ENCODE measurements around the gene BGN. TPM values are rescaled to one million over a fixed set of nuclear protein-coding genes. Genes with fewer than 3 reads are reported as not detected.

BGN gene
- total RNA-seq, 1 donor from 2014 or later, result 205 TPM

- Histone ChIP-seq H3K27ac (no peak overlapping the region), H3K27me3 (no peaks in the 10 kb centered on the region)
These were observed 7.4 kb downstream of the BGN start for GRCh38 chrX:153502131-153502530.

GRCh38 chrX:153502796-153503195 is 8.0 kb downstream of the BGN start:
- intact Hi-C loops (cut with DNase I), result no loop called here
- no peaks in the 10 kb centered on the region for H3K4me1 ChIP-seq
- ATAC-seq (no peak), DNase-seq (no peak)
- no peaks in the 10 kb centered on the region for H3K9me3 ChIP-seq
- H3K27ac ChIP-seq, result no peak overlapping the region
- H3K4me3 ChIP-seq, result no peak overlapping the region
- no peak for TF ChIP-seq CTCF (IDR thresholded peaks at IDR 0.05)
- H3K27me3 ChIP-seq, result no peaks in the 10 kb centered on the region
- no peaks in the 10 kb centered on the region for H3K36me3 ChIP-seq

More at GRCh38 chrX:153502131-153502530, 7.4 kb downstream of the BGN start:
- Histone ChIP-seq H3K9me3 (no peaks in the 10 kb centered on the region), H3K4me3 (no peak overlapping the region), H3K36me3 (no peaks in the 10 kb centered on the region), H3K4me1 (no peaks in the 10 kb centered on the region)
- ATAC-seq, result no peak
- intact Hi-C loops (cut with DNase I), result no loop called here
- no peak for DNase-seq
- no peak for TF ChIP-seq CTCF (IDR thresholded peaks at IDR 0.05)

- H3K27ac ChIP-seq, result no peak overlapping the region
- DNase-seq (no peak), ATAC-seq (no peak)
- no peak overlapping the region for H3K4me3 ChIP-seq
- H3K27me3 ChIP-seq, result no peaks in the 10 kb centered on the region
- H3K36me3 ChIP-seq, result no peaks in the 10 kb centered on the region
- intact Hi-C loops (cut with DNase I), result no loop called here
- TF ChIP-seq CTCF (IDR thresholded peaks at IDR 0.05), result no peak
- H3K4me1 ChIP-seq, result no peaks in the 10 kb centered on the region
- H3K9me3 ChIP-seq, result no peaks in the 10 kb centered on the region
These were observed 9.8 kb downstream of the BGN start for GRCh38 chrX:153504445-153505016.

- DNase-seq (no peak), ATAC-seq (no peak)
- intact Hi-C loops (cut with DNase I), result no loop called here
- no peak overlapping the region for H3K27ac ChIP-seq
- H3K4me1 ChIP-seq, result no peaks in the 10 kb centered on the region
- no peaks in the 10 kb centered on the region for H3K27me3 ChIP-seq
- H3K9me3 ChIP-seq, result no peaks in the 10 kb centered on the region
- H3K36me3 ChIP-seq, result no peaks in the 10 kb centered on the region
- no peak for TF ChIP-seq CTCF (IDR thresholded peaks at IDR 0.05)
- H3K4me3 ChIP-seq, result no peak overlapping the region
These were observed 10.6 kb downstream of the BGN start for GRCh38 chrX:153505361-153505760.

- no peak overlapping the region for H3K4me3 ChIP-seq
- no peaks in the 10 kb centered on the region for H3K9me3 ChIP-seq
- intact Hi-C loops (cut with DNase I), result no loop called here
- peak; percentile 82 for TF ChIP-seq CTCF (IDR thresholded peaks at IDR 0.05)
- no peaks in the 10 kb centered on the region for H3K36me3 ChIP-seq
- no peak overlapping the region for H3K27ac ChIP-seq
- H3K27me3 ChIP-seq, result no peaks in the 10 kb centered on the region
- no peaks in the 10 kb centered on the region for H3K4me1 ChIP-seq
- peak; percentile 95 for ATAC-seq
- DNase-seq, result peak; percentile 87
These were observed 12.9 kb downstream of the BGN start for GRCh38 chrX:153507484-153508178.
